ENCODE measurements around the gene KLF13. TPM values are rescaled to one million over a fixed set of nuclear protein-coding genes. Genes with fewer than 3 reads are reported as not detected.

KLF13 gene
- total RNA-seq, 1 experiment from 2014 or later, result 78.6 TPM

DNA sequence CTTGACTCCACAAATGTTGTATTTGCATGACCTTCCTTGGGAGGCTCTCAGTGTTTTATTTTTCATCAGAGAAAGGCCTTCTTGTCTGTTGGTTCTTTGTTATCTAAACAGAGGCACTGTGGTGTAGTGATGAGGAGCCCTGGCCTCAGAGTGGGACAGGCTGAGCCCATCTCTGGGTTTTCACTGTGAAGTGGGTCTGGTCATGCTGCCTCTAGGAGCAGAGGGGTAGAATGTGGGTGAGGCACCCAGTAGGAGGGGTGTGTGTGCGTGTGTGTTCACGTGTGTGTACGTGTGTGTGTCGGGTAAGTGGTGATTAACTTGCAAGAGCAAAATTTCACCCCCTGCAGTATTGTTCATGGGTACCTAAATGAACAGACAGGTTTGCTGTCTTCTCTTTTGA lies 14.4 kb downstream of the KLF13 start:
- no peak overlapping the region for H3K27ac ChIP-seq (ENCODE audit: low read length)
- H3K9me3 ChIP-seq (ENCODE audit: control insufficient read depth, insufficient read depth, low read depth, low read length), result no peaks in the 10 kb centered on the region
- H3K4me1 ChIP-seq (ENCODE audit: control insufficient read depth, insufficient read depth, low read length), result peaks cover 13% of the 10 kb centered on the region
- DNase-seq (ENCODE audit: low read depth, low spot score) (no peak), ATAC-seq (no peak)
- TF ChIP-seq TCF7L2 (IDR thresholded peaks at IDR 0.05; ENCODE audit: low read depth, low read length) (no peak), POLR2AphosphoS5 (IDR thresholded peaks at IDR 0.05; ENCODE audit: low read depth, low read length) (no peak), SIN3A (IDR thresholded peaks at IDR 0.05; ENCODE audit: borderline replicate concordance, insufficient read depth, low read depth, low read length) (no peak)
- TF ChIP-seq, protein P1, sequence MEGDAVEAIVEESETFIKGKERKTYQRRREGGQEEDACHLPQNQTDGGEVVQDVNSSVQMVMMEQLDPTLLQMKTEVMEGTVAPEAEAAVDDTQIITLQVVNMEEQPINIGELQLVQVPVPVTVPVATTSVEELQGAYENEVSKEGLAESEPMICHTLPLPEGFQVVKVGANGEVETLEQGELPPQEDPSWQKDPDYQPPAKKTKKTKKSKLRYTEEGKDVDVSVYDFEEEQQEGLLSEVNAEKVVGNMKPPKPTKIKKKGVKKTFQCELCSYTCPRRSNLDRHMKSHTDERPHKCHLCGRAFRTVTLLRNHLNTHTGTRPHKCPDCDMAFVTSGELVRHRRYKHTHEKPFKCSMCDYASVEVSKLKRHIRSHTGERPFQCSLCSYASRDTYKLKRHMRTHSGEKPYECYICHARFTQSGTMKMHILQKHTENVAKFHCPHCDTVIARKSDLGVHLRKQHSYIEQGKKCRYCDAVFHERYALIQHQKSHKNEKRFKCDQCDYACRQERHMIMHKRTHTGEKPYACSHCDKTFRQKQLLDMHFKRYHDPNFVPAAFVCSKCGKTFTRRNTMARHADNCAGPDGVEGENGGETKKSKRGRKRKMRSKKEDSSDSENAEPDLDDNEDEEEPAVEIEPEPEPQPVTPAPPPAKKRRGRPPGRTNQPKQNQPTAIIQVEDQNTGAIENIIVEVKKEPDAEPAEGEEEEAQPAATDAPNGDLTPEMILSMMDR (IDR thresholded peaks at IDR 0.05), result no peak
- TF ChIP-seq, protein P2, sequence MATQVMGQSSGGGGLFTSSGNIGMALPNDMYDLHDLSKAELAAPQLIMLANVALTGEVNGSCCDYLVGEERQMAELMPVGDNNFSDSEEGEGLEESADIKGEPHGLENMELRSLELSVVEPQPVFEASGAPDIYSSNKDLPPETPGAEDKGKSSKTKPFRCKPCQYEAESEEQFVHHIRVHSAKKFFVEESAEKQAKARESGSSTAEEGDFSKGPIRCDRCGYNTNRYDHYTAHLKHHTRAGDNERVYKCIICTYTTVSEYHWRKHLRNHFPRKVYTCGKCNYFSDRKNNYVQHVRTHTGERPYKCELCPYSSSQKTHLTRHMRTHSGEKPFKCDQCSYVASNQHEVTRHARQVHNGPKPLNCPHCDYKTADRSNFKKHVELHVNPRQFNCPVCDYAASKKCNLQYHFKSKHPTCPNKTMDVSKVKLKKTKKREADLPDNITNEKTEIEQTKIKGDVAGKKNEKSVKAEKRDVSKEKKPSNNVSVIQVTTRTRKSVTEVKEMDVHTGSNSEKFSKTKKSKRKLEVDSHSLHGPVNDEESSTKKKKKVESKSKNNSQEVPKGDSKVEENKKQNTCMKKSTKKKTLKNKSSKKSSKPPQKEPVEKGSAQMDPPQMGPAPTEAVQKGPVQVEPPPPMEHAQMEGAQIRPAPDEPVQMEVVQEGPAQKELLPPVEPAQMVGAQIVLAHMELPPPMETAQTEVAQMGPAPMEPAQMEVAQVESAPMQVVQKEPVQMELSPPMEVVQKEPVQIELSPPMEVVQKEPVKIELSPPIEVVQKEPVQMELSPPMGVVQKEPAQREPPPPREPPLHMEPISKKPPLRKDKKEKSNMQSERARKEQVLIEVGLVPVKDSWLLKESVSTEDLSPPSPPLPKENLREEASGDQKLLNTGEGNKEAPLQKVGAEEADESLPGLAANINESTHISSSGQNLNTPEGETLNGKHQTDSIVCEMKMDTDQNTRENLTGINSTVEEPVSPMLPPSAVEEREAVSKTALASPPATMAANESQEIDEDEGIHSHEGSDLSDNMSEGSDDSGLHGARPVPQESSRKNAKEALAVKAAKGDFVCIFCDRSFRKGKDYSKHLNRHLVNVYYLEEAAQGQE (IDR thresholded peaks at IDR 0.05; ENCODE audit: insufficient read depth in 1 of 2, low read depth in 2 of 2, low read length in 1 of 2), result no peak
- intact Hi-C loops (cut with micrococcal nuclease; ENCODE audit: unreplicated experiment), result no loop called here
- H3K4me3 ChIP-seq (ENCODE audit: low read depth in 2 of 2, low read length in 2 of 2), result no peak overlapping the region
- H3K36me3 ChIP-seq (ENCODE audit: control insufficient read depth, insufficient read depth, low read length), result no peaks in the 10 kb centered on the region
- in situ Hi-C loops (cut with HindIII; ENCODE audit: low pct_unique_long_range_greater_than_20kb, low sequenced_read_pairs), result no loop called here
- POLR2A ChIA-PET, result no interaction called here
- no TSS peak for BruUV-seq (replicated peaks)
- no peaks in the 10 kb centered on the region for H3K27me3 ChIP-seq (ENCODE audit: control insufficient read depth, insufficient read depth, low read length)
- CTCF ChIA-PET, result no interaction called here

DNA sequence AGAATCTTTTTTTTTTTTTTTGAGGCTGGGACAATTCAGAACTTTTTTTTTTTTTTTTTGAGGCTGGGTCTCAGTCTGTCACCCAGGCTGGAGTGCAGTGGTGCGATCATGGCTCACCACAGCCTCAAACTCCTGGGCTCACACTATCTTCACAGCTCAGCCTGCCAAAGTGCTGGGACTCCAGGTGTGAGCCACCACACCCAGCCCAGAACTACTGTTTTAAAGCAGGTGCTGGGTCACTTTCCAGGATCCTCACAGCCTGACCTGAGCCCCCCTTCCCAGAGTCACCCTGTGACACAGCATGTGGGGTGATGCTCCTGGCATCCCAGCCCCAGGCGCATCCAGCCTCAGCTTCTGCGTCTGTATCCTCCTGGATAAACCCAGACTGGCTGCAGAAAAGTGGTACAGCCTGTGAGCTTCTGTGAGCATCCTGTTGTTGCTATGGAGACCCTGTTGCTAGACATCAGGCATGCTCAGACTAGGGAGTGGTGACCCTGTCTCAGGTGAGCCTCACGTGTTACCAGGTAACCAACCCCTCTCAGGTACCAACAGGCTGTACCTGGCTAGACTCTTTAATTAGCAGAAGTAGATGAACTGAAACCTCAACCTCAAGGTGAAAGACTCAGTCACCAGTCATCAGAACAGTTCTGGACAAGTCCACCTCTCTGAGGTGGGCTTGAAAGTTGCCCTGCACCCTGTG lies 15.0 kb downstream of the KLF13 start:
- H3K36me3 ChIP-seq (ENCODE audit: control insufficient read depth, insufficient read depth, low read length), result no peaks in the 10 kb centered on the region
- H3K27ac ChIP-seq (ENCODE audit: low read length), result no peak overlapping the region
- TF ChIP-seq, protein P2 (IDR thresholded peaks at IDR 0.05; ENCODE audit: insufficient read depth in 1 of 2, low read depth in 2 of 2, low read length in 1 of 2), result no peak
- TF ChIP-seq TCF7L2 (IDR thresholded peaks at IDR 0.05; ENCODE audit: low read depth, low read length) (no peak), POLR2AphosphoS5 (IDR thresholded peaks at IDR 0.05; ENCODE audit: low read depth, low read length) (no peak), SIN3A (IDR thresholded peaks at IDR 0.05; ENCODE audit: borderline replicate concordance, insufficient read depth, low read depth, low read length) (no peak)
- TF ChIP-seq, protein P1 (IDR thresholded peaks at IDR 0.05), result no peak
- no peaks in the 10 kb centered on the region for H3K27me3 ChIP-seq (ENCODE audit: control insufficient read depth, insufficient read depth, low read length)
- no peak for DNase-seq (ENCODE audit: low read depth, low spot score)
- peaks cover 8% of the 10 kb centered on the region for H3K4me1 ChIP-seq (ENCODE audit: control insufficient read depth, insufficient read depth, low read length)
- ATAC-seq, result no peak
- BruUV-seq (replicated peaks), result no TSS peak
- no peaks in the 10 kb centered on the region for H3K9me3 ChIP-seq (ENCODE audit: control insufficient read depth, insufficient read depth, low read depth, low read length)
- ChIA-PET CTCF (no interaction called here), POLR2A (no interaction called here)
- in situ Hi-C loops (cut with HindIII; ENCODE audit: low pct_unique_long_range_greater_than_20kb, low sequenced_read_pairs), result no loop called here
- intact Hi-C loops (cut with micrococcal nuclease; ENCODE audit: unreplicated experiment), result no loop called here
- no peak overlapping the region for H3K4me3 ChIP-seq (ENCODE audit: low read depth in 2 of 2, low read length in 2 of 2)
